SK-N-SH treated with all-trans-retinoic acid at 6 μM for 48 hours (cell line): ENCODE results near the gene ZNF611.
"Not testable (repeated sequence)": the region's sequence is repeated elsewhere in the genome, so short reads cannot be mapped to it uniquely, and the experiment has no call there.

Experiments used
- ARNTL ChIP-seq: fragments of 450-650 bp; formaldehyde crosslinking; IDR thresholded peaks from 2 replicates; pipeline ENCODE4 v1.5.0; 2020; ENCODE audit warnings: low read depth, mild to moderate bottlenecking, moderate library complexity, borderline replicate concordance
- ESRRG ChIP-seq: fragments of 250-450 bp; sonication (Bioruptor Pico); IDR thresholded peaks from 2 replicates; pipeline ENCODE4 v1.6.1; 2021; ENCODE audit warnings: mild to moderate bottlenecking
- PPARA ChIP-seq: fragments of 250-450 bp; sonication (Bioruptor Pico); IDR thresholded peaks from 2 replicates; pipeline ENCODE4 v1.5.0; 2020; ENCODE audit warnings: mild to moderate bottlenecking, borderline replicate concordance
- RARB ChIP-seq: fragments of 250-450 bp; sonication (Bioruptor Pico); IDR thresholded peaks from 2 replicates; pipeline ENCODE4 v1.8.0; 2021; ENCODE audit warnings: mild to moderate bottlenecking, moderate library complexity
- ZNF565 ChIP-seq: fragments of 450-650 bp; formaldehyde crosslinking; conservative IDR thresholded peaks from 2 replicates; pipeline ENCODE4 v1.5.0; 2020; ENCODE audit warnings: low read depth, mild to moderate bottlenecking, moderate library complexity
- ZNF70 ChIP-seq: fragments of 450-650 bp; formaldehyde crosslinking; IDR thresholded peaks from 2 replicates; pipeline ENCODE4 v1.5.0; 2020; ENCODE audit warnings: mild to moderate bottlenecking, moderate library complexity
- TF ChIP-seq, protein P1 (sequence below): fragments of 250-450 bp; sonication (Bioruptor Pico); IDR thresholded peaks from 2 replicates; pipeline ENCODE4 v1.8.0; 2020; ENCODE audit warnings: mild to moderate bottlenecking, moderate library complexity, borderline replicate concordance
- TF ChIP-seq, protein P2 (sequence below): fragments of 250-450 bp; sonication (Bioruptor Pico); IDR thresholded peaks from 2 replicates; pipeline ENCODE4 v1.8.0; 2021; ENCODE audit warnings: low read depth, mild to moderate bottlenecking, moderate library complexity, borderline replicate concordance

DNA sequence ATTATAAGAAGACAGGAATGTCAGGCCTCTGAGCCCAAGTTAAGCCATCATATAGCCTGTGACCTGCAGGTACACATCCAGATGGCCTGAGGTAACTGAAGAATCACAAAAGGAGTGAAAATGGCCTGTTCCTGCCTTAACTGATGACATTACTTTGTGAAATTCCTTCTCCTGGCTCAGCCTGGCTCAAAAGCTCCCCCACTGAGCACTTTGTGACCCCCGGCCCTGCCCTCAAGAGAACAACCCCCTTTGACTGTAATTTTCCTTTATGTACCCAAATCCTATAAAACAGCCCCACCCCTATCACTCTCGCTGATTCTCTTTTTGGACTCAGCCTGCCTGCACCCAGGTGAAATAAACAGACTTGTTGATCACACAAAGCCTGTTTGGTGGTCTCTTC, 21.6 kb upstream of the ZNF611 start:
- not testable (repeated sequence) for TF ChIP-seq ZNF565 (CRISPR knock-in tag); ESRRG (CRISPR knock-in tag); ZNF70 (CRISPR knock-in tag); PPARA; ARNTL; RARB
- TF ChIP-seq, protein P1, sequence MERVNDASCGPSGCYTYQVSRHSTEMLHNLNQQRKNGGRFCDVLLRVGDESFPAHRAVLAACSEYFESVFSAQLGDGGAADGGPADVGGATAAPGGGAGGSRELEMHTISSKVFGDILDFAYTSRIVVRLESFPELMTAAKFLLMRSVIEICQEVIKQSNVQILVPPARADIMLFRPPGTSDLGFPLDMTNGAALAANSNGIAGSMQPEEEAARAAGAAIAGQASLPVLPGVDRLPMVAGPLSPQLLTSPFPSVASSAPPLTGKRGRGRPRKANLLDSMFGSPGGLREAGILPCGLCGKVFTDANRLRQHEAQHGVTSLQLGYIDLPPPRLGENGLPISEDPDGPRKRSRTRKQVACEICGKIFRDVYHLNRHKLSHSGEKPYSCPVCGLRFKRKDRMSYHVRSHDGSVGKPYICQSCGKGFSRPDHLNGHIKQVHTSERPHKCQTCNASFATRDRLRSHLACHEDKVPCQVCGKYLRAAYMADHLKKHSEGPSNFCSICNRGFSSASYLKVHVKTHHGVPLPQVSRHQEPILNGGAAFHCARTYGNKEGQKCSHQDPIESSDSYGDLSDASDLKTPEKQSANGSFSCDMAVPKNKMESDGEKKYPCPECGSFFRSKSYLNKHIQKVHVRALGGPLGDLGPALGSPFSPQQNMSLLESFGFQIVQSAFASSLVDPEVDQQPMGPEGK (CRISPR knock-in tag): not testable (repeated sequence)
- TF ChIP-seq, protein P2, sequence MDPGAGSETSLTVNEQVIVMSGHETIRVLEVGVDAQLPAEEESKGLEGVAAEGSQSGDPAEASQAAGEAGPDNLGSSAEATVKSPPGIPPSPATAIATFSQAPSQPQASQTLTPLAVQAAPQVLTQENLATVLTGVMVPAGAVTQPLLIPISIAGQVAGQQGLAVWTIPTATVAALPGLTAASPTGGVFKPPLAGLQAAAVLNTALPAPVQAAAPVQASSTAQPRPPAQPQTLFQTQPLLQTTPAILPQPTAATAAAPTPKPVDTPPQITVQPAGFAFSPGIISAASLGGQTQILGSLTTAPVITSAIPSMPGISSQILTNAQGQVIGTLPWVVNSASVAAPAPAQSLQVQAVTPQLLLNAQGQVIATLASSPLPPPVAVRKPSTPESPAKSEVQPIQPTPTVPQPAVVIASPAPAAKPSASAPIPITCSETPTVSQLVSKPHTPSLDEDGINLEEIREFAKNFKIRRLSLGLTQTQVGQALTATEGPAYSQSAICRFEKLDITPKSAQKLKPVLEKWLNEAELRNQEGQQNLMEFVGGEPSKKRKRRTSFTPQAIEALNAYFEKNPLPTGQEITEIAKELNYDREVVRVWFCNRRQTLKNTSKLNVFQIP (CRISPR knock-in tag): not testable (repeated sequence)
